Measurements from ENCODE around the gene RAB26. TPM values are rescaled to one million over a fixed set of nuclear protein-coding genes. Genes with fewer than 3 reads are reported as not detected.
"Not testable (repeated sequence)": the region's sequence is repeated elsewhere in the genome, so short reads cannot be mapped to it uniquely, and the experiment has no call there.

The RAB26 gene
- total RNA-seq, 2 donors from 2014 or later = 1.8 to 5.1 TPM

GRCh38 chr16:2108446-2109270 is 39.8 kb upstream of the RAB26 start:
- H3K27ac ChIP-seq; H3K4me1 ChIP-seq (replicated peaks); H3K27me3 ChIP-seq (replicated peaks; ENCODE audit: insufficient read depth); H3K9me3 ChIP-seq; DNase-seq (ENCODE audit: low spot score); H3K4me3 ChIP-seq; intact Hi-C loops (cut with DNase I): not testable (repeated sequence)
- H3K36me3 ChIP-seq = peaks cover 9 to 22% of the 10 kb centered on the region in 2 donors
- WGBS = 97% methylated on average over 60 of the region's 73 CpGs

GRCh38 chr16:2109271-2109580 is 39.2 kb upstream of the RAB26 start:
- intact Hi-C loops (cut with DNase I) = not testable (repeated sequence)
- WGBS = 93% methylated on average over 25 of the region's 25 CpGs

GRCh38 chr16:2109872-2110271 is 38.6 kb upstream of the RAB26 start:
- intact Hi-C loops (cut with DNase I) = not testable (repeated sequence)
- peaks cover 12 to 26% of the 10 kb centered on the region in 2 donors for H3K36me3 ChIP-seq

More at GRCh38 chr16:2109271-2109580, 39.2 kb upstream of the RAB26 start:
- H3K4me1 ChIP-seq (replicated peaks); H3K27ac ChIP-seq; H3K9me3 ChIP-seq; H3K27me3 ChIP-seq (replicated peaks; ENCODE audit: insufficient read depth); DNase-seq (ENCODE audit: low spot score); H3K4me3 ChIP-seq: not testable (repeated sequence)
- peaks cover 11 to 26% of the 10 kb centered on the region in 2 donors for H3K36me3 ChIP-seq

GRCh38 chr16:2110332-2111008 is 38.0 kb upstream of the RAB26 start:
- H3K36me3 ChIP-seq = peaks cover 12 to 26% of the 10 kb centered on the region in 2 donors
- H3K27ac ChIP-seq; H3K4me1 ChIP-seq (replicated peaks); H3K27me3 ChIP-seq (replicated peaks; ENCODE audit: insufficient read depth); H3K4me3 ChIP-seq; DNase-seq (ENCODE audit: low spot score); intact Hi-C loops (cut with DNase I); H3K9me3 ChIP-seq: not testable (repeated sequence)
- WGBS = 82% methylated on average over 29 of the region's 43 CpGs

More at GRCh38 chr16:2109872-2110271, 38.6 kb upstream of the RAB26 start:
- not testable (repeated sequence) for H3K9me3 ChIP-seq; H3K27me3 ChIP-seq (replicated peaks; ENCODE audit: insufficient read depth); H3K4me3 ChIP-seq; DNase-seq (ENCODE audit: low spot score); H3K4me1 ChIP-seq (replicated peaks); H3K27ac ChIP-seq
- 85% methylated on average over 23 of the region's 23 CpGs for WGBS

- 93% methylated on average over 36 of the region's 36 CpGs for WGBS
- H3K27ac ChIP-seq; DNase-seq (ENCODE audit: low spot score); intact Hi-C loops (cut with DNase I); H3K4me3 ChIP-seq; H3K9me3 ChIP-seq; H3K27me3 ChIP-seq (replicated peaks; ENCODE audit: insufficient read depth); H3K4me1 ChIP-seq (replicated peaks): not testable (repeated sequence)
- H3K36me3 ChIP-seq = peaks cover 12 to 26% of the 10 kb centered on the region in 2 donors
Observed at GRCh38 chr16:2111009-2111353, 37.4 kb upstream of the RAB26 start.

- WGBS = 93% methylated on average over 53 of the region's 65 CpGs
- H3K4me3 ChIP-seq; H3K27ac ChIP-seq; H3K4me1 ChIP-seq (replicated peaks); H3K27me3 ChIP-seq (replicated peaks; ENCODE audit: insufficient read depth); H3K9me3 ChIP-seq; DNase-seq (ENCODE audit: low spot score); intact Hi-C loops (cut with DNase I): not testable (repeated sequence)
- peaks cover 12 to 26% of the 10 kb centered on the region in 2 donors for H3K36me3 ChIP-seq
Observed at GRCh38 chr16:2111412-2112335, 36.8 kb upstream of the RAB26 start.

GRCh38 chr16:2112539-2113106 is 35.8 kb upstream of the RAB26 start:
- intact Hi-C loops (cut with DNase I); H3K4me1 ChIP-seq (replicated peaks): not testable (repeated sequence)

GRCh38 chr16:2114225-2114624 is 34.2 kb upstream of the RAB26 start:
- H3K27me3 ChIP-seq (replicated peaks; ENCODE audit: insufficient read depth); DNase-seq (ENCODE audit: low spot score); H3K9me3 ChIP-seq; H3K4me3 ChIP-seq; H3K27ac ChIP-seq; intact Hi-C loops (cut with DNase I); H3K4me1 ChIP-seq (replicated peaks): not testable (repeated sequence)
- peaks cover 8 to 14% of the 10 kb centered on the region in 2 donors for H3K36me3 ChIP-seq
- WGBS = 93% methylated on average over 23 of the region's 26 CpGs

More at GRCh38 chr16:2112539-2113106, 35.8 kb upstream of the RAB26 start:
- DNase-seq (ENCODE audit: low spot score); H3K9me3 ChIP-seq; H3K27me3 ChIP-seq (replicated peaks; ENCODE audit: insufficient read depth); H3K4me3 ChIP-seq; H3K27ac ChIP-seq: not testable (repeated sequence)
- H3K36me3 ChIP-seq = peaks cover 12 to 26% of the 10 kb centered on the region in 2 donors
- 86% methylated on average over 25 of the region's 30 CpGs for WGBS

GRCh38 chr16:2114885-2115590 is 33.4 kb upstream of the RAB26 start:
- H3K27me3 ChIP-seq (replicated peaks; ENCODE audit: insufficient read depth); H3K27ac ChIP-seq; DNase-seq (ENCODE audit: low spot score); H3K4me3 ChIP-seq; H3K9me3 ChIP-seq; intact Hi-C loops (cut with DNase I); H3K4me1 ChIP-seq (replicated peaks): not testable (repeated sequence)
- peaks cover 7 to 14% of the 10 kb centered on the region in 2 donors for H3K36me3 ChIP-seq
- WGBS = 86% methylated on average over 30 of the region's 34 CpGs
